LNCaP clone FGC (cell line): ENCODE data around the gene DOCK9.

Experiments used
- DNase-seq: peaks from one replicate; pipeline ENCODE4 v3.0.0-alpha.2; 2011; ENCODE audit warnings: low read depth
- H3K4me3 ChIP-seq: 2 replicates; pipeline ENCODE4 v1.5.1; 2011; ENCODE audit warnings: mild to moderate bottlenecking, low read depth, low read length, control low read depth
- TF ChIP-seq, protein P1 (sequence below): IDR thresholded peaks from 2 replicates; pipeline ENCODE4 v1.5.1; 2012; ENCODE audit warnings: mild to moderate bottlenecking; ENCODE audit not compliant: control insufficient read depth, insufficient read depth; ENCODE audit errors: extremely low read depth

DOCK9 gene

DNA sequence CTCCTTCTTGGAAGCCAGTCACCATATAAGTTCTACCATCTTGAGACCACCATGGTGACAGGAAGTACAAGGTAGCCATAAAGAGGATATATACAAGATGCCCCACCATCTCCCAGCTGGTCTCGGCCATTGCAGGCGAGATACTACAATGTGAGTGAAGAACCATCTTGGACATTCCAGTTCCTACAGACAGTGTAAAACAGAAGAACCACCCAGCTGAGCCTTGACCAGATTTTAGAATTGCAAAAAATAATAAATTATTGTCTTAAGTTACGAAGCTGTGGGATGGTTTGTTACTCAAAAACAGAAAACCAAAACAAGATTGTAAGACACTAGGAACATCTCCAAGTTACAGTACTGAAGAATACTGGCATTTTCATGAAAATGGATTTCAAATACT lies 43.6 kb downstream of the DOCK9 start:
- TF ChIP-seq, protein P1, sequence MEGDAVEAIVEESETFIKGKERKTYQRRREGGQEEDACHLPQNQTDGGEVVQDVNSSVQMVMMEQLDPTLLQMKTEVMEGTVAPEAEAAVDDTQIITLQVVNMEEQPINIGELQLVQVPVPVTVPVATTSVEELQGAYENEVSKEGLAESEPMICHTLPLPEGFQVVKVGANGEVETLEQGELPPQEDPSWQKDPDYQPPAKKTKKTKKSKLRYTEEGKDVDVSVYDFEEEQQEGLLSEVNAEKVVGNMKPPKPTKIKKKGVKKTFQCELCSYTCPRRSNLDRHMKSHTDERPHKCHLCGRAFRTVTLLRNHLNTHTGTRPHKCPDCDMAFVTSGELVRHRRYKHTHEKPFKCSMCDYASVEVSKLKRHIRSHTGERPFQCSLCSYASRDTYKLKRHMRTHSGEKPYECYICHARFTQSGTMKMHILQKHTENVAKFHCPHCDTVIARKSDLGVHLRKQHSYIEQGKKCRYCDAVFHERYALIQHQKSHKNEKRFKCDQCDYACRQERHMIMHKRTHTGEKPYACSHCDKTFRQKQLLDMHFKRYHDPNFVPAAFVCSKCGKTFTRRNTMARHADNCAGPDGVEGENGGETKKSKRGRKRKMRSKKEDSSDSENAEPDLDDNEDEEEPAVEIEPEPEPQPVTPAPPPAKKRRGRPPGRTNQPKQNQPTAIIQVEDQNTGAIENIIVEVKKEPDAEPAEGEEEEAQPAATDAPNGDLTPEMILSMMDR, result no peak
- no peak overlapping the region for H3K4me3 ChIP-seq
- no peak for DNase-seq

GRCh38 chr13:98930151-98930591 lies 47.7 kb downstream of the DOCK9 start:
- DNase-seq, result no peak
- TF ChIP-seq, protein P1, result no peak
- H3K4me3 ChIP-seq, result no peak overlapping the region

DNA sequence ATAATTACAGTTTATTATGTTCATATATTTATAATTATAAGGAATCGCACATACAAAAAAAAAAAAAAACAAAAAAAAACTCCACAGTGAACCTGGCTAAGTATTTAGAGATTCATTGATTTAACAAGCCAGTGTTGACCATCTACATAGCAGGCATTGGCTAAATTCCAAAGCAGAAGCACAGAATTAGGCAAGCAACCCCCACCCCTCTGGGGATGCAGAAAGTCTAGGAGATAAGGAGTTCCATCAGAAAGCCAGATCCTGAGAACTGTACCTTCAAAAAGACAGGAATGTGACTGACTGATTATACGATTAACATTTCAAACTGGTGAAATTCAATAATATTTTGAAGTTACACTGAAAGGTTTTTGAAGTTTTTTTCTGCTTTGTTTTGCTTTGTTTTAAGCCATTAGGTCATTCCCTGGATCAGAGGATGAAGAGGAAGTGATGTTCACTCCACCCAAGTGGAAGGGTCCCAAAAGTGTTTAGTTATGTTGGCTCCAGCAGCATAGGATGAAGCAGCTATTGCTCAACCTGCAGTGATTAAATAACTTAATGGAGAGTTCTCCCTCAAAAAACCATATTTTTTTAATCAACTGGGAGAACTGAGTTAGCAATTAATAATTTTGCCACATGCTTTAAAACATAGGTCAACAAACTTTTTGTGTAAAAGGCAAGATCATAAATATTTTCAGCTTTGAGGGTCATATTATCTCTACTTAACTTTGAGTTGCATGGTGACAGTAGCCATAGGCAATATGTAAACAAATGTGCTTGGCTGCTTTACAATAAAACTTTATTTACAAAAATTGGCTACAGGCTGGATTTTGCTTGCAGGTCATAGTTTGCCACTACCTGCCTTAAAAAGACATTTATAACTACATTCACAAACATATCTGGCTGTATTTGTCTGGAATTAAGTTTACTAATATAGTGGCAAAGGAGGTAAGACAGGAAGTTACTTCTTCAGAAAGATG lies 49.6 kb downstream of the DOCK9 start:
- no peak overlapping the region for H3K4me3 ChIP-seq
- no peak for DNase-seq
- TF ChIP-seq, protein P1, result no peak

DNA sequence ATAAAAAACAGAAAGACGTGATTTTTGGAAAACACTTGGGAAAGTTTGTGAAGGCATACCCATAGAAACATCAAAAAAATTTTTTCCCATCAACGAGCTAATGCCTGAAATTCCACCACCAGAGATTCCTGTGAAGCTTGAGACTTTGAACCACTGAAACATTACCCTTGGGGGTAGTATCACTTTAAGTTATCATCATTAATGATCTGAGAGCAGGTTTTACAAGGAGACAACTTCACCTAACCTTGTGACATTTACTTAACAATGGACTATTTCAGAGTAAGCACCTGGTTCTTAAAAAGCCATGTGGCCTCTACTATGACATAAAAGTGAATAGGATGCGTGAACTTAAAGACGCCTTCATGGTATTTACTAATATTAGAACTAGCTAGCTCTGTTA lies 51.9 kb downstream of the DOCK9 start:
- H3K4me3 ChIP-seq, result no peak overlapping the region
- no peak for DNase-seq
- TF ChIP-seq, protein P1, result no peak

DNA sequence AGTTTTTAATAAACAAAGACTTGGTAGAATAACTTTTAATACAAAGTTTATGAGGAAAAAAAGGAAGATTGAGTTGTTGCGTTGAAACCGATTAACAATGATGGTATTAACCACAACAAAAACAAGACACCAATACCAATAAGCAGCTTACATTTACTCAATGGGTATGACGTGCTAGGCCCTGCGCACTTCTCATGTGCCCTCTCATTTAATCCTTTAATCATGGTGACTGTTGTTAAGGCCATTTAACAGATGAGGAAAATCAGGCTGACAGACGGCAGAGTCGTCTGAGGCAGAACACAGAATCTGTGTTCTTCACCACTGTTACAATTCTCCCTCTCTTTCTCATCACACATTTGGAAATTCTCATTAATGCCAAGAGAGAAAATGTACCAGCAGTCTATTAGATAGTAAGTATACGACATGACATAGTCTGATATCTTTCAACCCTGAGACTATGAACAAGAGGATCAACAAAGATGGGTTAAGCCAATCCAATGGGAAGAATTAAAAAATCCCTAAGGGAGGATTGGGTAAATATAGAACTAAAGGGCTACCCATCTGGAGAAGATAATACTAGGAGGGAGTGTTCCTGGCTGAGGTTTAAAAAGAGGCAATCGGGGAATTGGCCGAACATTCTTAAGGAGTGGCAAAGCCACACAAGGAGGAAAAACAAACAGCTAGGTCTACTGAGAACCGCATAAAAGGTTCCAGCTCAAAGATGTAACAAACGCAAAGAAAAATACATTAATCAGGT lies 54.0 kb downstream of the DOCK9 start:
- no peak for DNase-seq
- TF ChIP-seq, protein P1, result no peak
- H3K4me3 ChIP-seq, result no peak overlapping the region

DNA sequence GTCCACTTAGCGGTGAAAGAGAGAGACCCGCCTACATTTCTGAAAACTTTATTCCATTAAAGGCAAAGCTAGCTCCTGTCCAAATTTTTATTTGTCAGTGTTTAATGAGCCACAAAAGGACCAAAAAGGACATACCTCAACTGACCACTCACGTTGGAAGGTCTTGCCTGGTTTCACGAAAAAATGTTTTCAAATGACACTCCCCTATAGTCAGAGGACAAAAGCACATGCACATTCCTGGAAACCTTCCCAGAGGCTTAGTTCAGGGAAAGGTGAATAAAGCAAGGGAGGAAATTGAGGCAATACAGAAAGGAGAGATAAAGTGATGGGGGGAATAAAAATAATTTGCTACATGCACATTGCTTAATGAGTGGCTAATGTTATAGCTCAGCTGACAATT lies 55.6 kb downstream of the DOCK9 start:
- TF ChIP-seq, protein P1, result no peak
- H3K4me3 ChIP-seq, result no peak overlapping the region
- DNase-seq, result no peak
